ENCODE measurements around the gene SCNN1G. TPM values are rescaled to one million over a fixed set of nuclear protein-coding genes. Genes with fewer than 3 reads are reported as not detected.

The SCNN1G gene
- total and polyA plus RNA-seq, 2 of the 13 experiments (the other 11 are each of a cell fraction or from before 2014, with no cell fraction given): not detected

DNA sequence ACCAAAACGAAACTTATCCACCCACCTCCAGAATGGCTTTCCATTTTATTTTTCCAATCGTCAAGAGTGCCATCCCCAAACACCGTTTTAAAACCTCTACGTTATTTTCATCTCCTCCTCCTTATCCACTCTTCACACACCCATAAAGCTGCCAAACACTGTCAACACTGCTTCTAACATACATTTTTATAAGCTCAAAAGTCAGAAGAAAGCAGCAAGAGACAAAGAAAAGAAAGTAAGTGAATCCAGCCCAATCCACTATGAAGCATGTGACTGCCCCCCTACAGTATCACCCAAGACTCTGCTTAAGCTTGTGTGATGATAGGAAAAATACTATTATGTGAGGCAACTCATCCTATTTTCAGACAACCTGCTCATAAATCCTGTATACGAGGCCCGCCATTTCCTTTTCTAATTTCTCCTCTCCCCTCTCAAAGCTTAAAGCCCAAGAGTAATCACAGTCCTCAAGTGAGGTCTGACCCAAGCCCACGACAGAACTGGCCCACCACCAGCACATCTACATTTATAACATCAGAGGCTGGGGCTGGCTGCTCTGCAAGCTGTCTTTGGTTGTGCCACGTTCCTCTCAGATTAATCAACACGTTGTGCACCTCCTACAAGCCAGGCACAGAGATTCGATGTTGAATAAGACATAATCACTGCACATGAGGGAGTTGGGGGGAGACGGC lies 49.6 kb upstream of the SCNN1G start:
- FAIRE-seq: no peak
- H3K27me3 ChIP-seq (ENCODE audit: control insufficient read depth in 1 of 2, insufficient read depth in 2 of 2, low read length in 2 of 2): no peaks in the 10 kb centered on the region
- TF ChIP-seq, protein P1, sequence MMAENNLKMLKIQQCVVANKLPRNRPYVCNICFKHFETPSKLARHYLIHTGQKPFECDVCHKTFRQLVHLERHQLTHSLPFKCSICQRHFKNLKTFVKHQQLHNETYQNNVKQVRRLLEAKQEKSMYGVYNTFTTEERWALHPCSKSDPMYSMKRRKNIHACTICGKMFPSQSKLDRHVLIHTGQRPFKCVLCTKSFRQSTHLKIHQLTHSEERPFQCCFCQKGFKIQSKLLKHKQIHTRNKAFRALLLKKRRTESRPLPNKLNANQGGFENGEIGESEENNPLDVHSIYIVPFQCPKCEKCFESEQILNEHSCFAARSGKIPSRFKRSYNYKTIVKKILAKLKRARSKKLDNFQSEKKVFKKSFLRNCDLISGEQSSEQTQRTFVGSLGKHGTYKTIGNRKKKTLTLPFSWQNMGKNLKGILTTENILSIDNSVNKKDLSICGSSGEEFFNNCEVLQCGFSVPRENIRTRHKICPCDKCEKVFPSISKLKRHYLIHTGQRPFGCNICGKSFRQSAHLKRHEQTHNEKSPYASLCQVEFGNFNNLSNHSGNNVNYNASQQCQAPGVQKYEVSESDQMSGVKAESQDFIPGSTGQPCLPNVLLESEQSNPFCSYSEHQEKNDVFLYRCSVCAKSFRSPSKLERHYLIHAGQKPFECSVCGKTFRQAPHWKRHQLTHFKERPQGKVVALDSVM (CRISPR knock-in tag; IDR thresholded peaks at IDR 0.05): no peak
- TF ChIP-seq, protein P2, sequence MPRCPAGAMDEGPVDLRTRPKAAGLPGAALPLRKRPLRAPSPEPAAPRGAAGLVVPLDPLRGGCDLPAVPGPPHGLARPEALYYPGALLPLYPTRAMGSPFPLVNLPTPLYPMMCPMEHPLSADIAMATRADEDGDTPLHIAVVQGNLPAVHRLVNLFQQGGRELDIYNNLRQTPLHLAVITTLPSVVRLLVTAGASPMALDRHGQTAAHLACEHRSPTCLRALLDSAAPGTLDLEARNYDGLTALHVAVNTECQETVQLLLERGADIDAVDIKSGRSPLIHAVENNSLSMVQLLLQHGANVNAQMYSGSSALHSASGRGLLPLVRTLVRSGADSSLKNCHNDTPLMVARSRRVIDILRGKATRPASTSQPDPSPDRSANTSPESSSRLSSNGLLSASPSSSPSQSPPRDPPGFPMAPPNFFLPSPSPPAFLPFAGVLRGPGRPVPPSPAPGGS (CRISPR knock-in tag; IDR thresholded peaks at IDR 0.05): 0 out of 2 replicates have a peak, but pooled peaks have one; percentile 42
- TF ChIP-seq ZFP37 (CRISPR knock-in tag; IDR thresholded peaks at IDR 0.05; ENCODE audit: borderline replicate concordance) (peak; percentile 16; the same call in 1 of the 2 replicates), CCDC6 (CRISPR knock-in tag; IDR thresholded peaks at IDR 0.05) (no peak), ZNF383 (CRISPR knock-in tag; IDR thresholded peaks at IDR 0.05; ENCODE audit: borderline replicate concordance) (0 out of 2 replicates have a peak, but pooled peaks have one; percentile 44), ZNF547 (CRISPR knock-in tag; IDR thresholded peaks at IDR 0.05) (0 out of 2 replicates have a peak, but pooled peaks have one; percentile 56), RBM22 (optimal IDR thresholded peaks at IDR 0.05; ENCODE audit: low read length) (peak; percentile 33)
- H3K36me3 ChIP-seq (replicated peaks in 1 of 2; ENCODE audit: control insufficient read depth in 1 of 2, insufficient read depth in 2 of 2, low read length in 2 of 2): no peaks in the 10 kb centered on the region
- peaks cover 71% of the 10 kb centered on the region for H3K4me1 ChIP-seq (ENCODE audit: insufficient read depth, low read length)
- BruUV-seq (replicated peaks): no TSS peak
- no peak overlapping the region for H3K4me2 ChIP-seq (ENCODE audit: low read depth, low read length)
- no peak for DNase-seq (ENCODE audit: low spot score)
- H3K4me3 ChIP-seq (replicated peaks in 1 of 3; ENCODE audit: insufficient read depth in 1 of 3, low read depth in 2 of 3, low read length in 3 of 3): no peak overlapping the region
- H3K9me3 ChIP-seq (ENCODE audit: low read length): peaks cover 9% of the 10 kb centered on the region
- intact Hi-C loops (cut with micrococcal nuclease; ENCODE audit: unreplicated experiment): no loop called here
- no peak overlapping the region for H3K27ac ChIP-seq (ENCODE audit: extremely low read length, insufficient read depth, low read length)
- H3K79me2 ChIP-seq (ENCODE audit: insufficient read depth, low read length): peaks cover 99% of the 10 kb centered on the region
- H4K20me1 ChIP-seq (ENCODE audit: insufficient read depth, low read length): peaks cover 16% of the 10 kb centered on the region
- in situ Hi-C loops (cut with HindIII; ENCODE audit: extremely low pct_ligation_motif_present, low pct_unique_long_range_greater_than_20kb): no loop called here
- H2AFZ ChIP-seq (ENCODE audit: low read length): no peak overlapping the region
- WGBS (ENCODE audit: low lambda C conversion rate): 94% methylated on average over 11 of the region's 11 CpGs
- no peak overlapping the region for H3K9ac ChIP-seq (ENCODE audit: insufficient read depth, low read depth, low read length)
- ATAC-seq: no peak
- CTCF ChIA-PET (ENCODE audit: low intra/inter-chr PET ratio, low total read pairs): no interaction called here
- POLR2A ChIA-PET: interaction anchor here (0.6 to 3.5 kb wide), 3 partner anchors 9 to 942 kb away, joined by 3 to 20 read pairs (median 5); partner anchors contain the start of gene USP31

All from HepG2 (cell line).